ENCODE measurements around the gene CUL5.

CUL5 gene

GRCh38 chr11:108111126-108111525 is 102.4 kb downstream of the CUL5 start:
- no peaks in the 10 kb centered on the region for H4K20me1 ChIP-seq (ENCODE audit: control insufficient read depth, insufficient read depth, low read depth, low read length)
- no peaks in the 10 kb centered on the region for H3K9me2 ChIP-seq (replicated peaks; ENCODE audit: control insufficient read depth, low read length)
- H3K27ac ChIP-seq (ENCODE audit: low read depth, low read length): no peak overlapping the region
- no peaks in the 10 kb centered on the region; the same call in 1 of the 2 replicates for H3F3A ChIP-seq (ENCODE audit: control insufficient read depth, insufficient read depth)
- H3K4me2 ChIP-seq (ENCODE audit: low read length): no peak overlapping the region
- H3K36me3 ChIP-seq (ENCODE audit: control insufficient read depth, low read length): no peaks in the 10 kb centered on the region
- TF ChIP-seq CTCF (IDR thresholded peaks at IDR 0.05; ENCODE audit: low read depth, low read length, poor library complexity, severe bottlenecking) (peak; percentile 29), EZH2phosphoT487 (IDR thresholded peaks at IDR 0.05; ENCODE audit: borderline replicate concordance, low read length) (no peak)
- H3K9me3 ChIP-seq (ENCODE audit: control insufficient read depth, insufficient read depth, low read length): no peaks in the 10 kb centered on the region
- H3K79me2 ChIP-seq (ENCODE audit: control insufficient read depth, low read length): no peaks in the 10 kb centered on the region
- no peak overlapping the region for H3K4me3 ChIP-seq (ENCODE audit: low read length)
- peaks cover 3% of the 10 kb centered on the region; the same call in 1 of the 2 replicates for H3K4me1 ChIP-seq (ENCODE audit: control insufficient read depth, low read length)
- no peaks in the 10 kb centered on the region for H3K27me3 ChIP-seq (ENCODE audit: control insufficient read depth, low read length)

- H3K36me3 ChIP-seq (ENCODE audit: control insufficient read depth, low read length): no peaks in the 10 kb centered on the region
- no peaks in the 10 kb centered on the region for H4K20me1 ChIP-seq (ENCODE audit: control insufficient read depth, insufficient read depth, low read depth, low read length)
- H3K27ac ChIP-seq (ENCODE audit: low read depth, low read length): no peak overlapping the region
- H3K4me3 ChIP-seq (ENCODE audit: low read length): no peak overlapping the region
- H3K4me2 ChIP-seq (ENCODE audit: low read length): no peak overlapping the region
- TF ChIP-seq CTCF (IDR thresholded peaks at IDR 0.05; ENCODE audit: low read depth, low read length, poor library complexity, severe bottlenecking): no peak
- no peak for TF ChIP-seq EZH2phosphoT487 (IDR thresholded peaks at IDR 0.05; ENCODE audit: borderline replicate concordance, low read length)
- H3K4me1 ChIP-seq (ENCODE audit: control insufficient read depth, low read length): peaks cover 3% of the 10 kb centered on the region; the same call in 1 of the 2 replicates
- H3K79me2 ChIP-seq (ENCODE audit: control insufficient read depth, low read length): no peaks in the 10 kb centered on the region
- no peaks in the 10 kb centered on the region for H3K9me2 ChIP-seq (replicated peaks; ENCODE audit: control insufficient read depth, low read length)
- no peaks in the 10 kb centered on the region for H3K9me3 ChIP-seq (ENCODE audit: control insufficient read depth, insufficient read depth, low read length)
- H3K27me3 ChIP-seq (ENCODE audit: control insufficient read depth, low read length): no peaks in the 10 kb centered on the region
- H3F3A ChIP-seq (ENCODE audit: control insufficient read depth, insufficient read depth): no peaks in the 10 kb centered on the region
These were observed 103.4 kb downstream of the CUL5 start for GRCh38 chr11:108112057-108112456.

- no peaks in the 10 kb centered on the region for H3K9me3 ChIP-seq (ENCODE audit: control insufficient read depth, insufficient read depth, low read length)
- H3K9me2 ChIP-seq (replicated peaks; ENCODE audit: control insufficient read depth, low read length): no peaks in the 10 kb centered on the region
- H3K4me2 ChIP-seq (ENCODE audit: low read length): no peak overlapping the region
- H3K4me3 ChIP-seq (ENCODE audit: low read length): no peak overlapping the region
- H3F3A ChIP-seq (ENCODE audit: control insufficient read depth, insufficient read depth): 0 out of 2 replicates have a peak, but pooled peaks cover 3% of the 10 kb centered on the region
- no peak for TF ChIP-seq CTCF (IDR thresholded peaks at IDR 0.05; ENCODE audit: low read depth, low read length, poor library complexity, severe bottlenecking)
- no peak for TF ChIP-seq EZH2phosphoT487 (IDR thresholded peaks at IDR 0.05; ENCODE audit: borderline replicate concordance, low read length)
- H3K36me3 ChIP-seq (ENCODE audit: control insufficient read depth, low read length): no peaks in the 10 kb centered on the region
- H3K27ac ChIP-seq (ENCODE audit: low read depth, low read length): no peak overlapping the region
- no peaks in the 10 kb centered on the region for H4K20me1 ChIP-seq (ENCODE audit: control insufficient read depth, insufficient read depth, low read depth, low read length)
- H3K4me1 ChIP-seq (ENCODE audit: control insufficient read depth, low read length): peaks cover 4% of the 10 kb centered on the region
- no peaks in the 10 kb centered on the region for H3K79me2 ChIP-seq (ENCODE audit: control insufficient read depth, low read length)
- no peaks in the 10 kb centered on the region for H3K27me3 ChIP-seq (ENCODE audit: control insufficient read depth, low read length)
These were observed 106.9 kb downstream of the CUL5 start for GRCh38 chr11:108115500-108116140.

All from DOHH2 (cell line).